WTC11 (cell line): ENCODE measurements around the gene FBXW9. TPM values are rescaled to one million over a fixed set of nuclear protein-coding genes. Genes with fewer than 3 reads are reported as not detected.
A peak's percentile ranks its signal among the peaks of the same experiment; 100 is the strongest.

Experiments
- ATAC-seq: fragments of 200-7000 bp; cut with Tn5 transposase; 2 replicates; pipeline ENCODE4 v1.10.0; 2021; ENCODE audit warnings: mild to moderate bottlenecking, moderate library complexity
- CTCF ChIA-PET: fragments of 300-600 bp; sonication (Branson Sonifier 250); formaldehyde crosslinking; loops from one replicate; lab custom pipeline; 2021; ENCODE audit warnings: antibody characterized with exemption; lab: Charles Lee
- POLR2A ChIA-PET: fragments of 350-600 bp; sonication (Branson Sonifier 250); formaldehyde crosslinking; loops from one replicate; lab custom pipeline; 2021; ENCODE audit warnings: antibody characterized with exemption; lab: Charles Lee
- DNase-seq: peaks from one replicate; pipeline ENCODE4 v3.0.0; 2021; ENCODE audit warnings: low spot score
- H3K27ac Mint-ChIP-seq: 2 replicates; pipeline ENCODE4 v1.8.0; 2021; ENCODE audit warnings: mixed read lengths
- H3K27me3 Mint-ChIP-seq: 2 replicates; pipeline ENCODE4 v1.8.0; 2021; ENCODE audit warnings: low read depth, mild to moderate bottlenecking, moderate library complexity, mixed read lengths
- H3K36me3 Mint-ChIP-seq: 2 replicates; pipeline ENCODE4 v1.8.0; 2021; ENCODE audit warnings: mixed read lengths
- H3K4me1 Mint-ChIP-seq: 2 replicates; pipeline ENCODE4 v1.8.0; 2022; ENCODE audit warnings: mixed read lengths
- H3K4me3 Mint-ChIP-seq: 2 replicates; pipeline ENCODE4 v1.8.0; 2021; ENCODE audit warnings: mild to moderate bottlenecking, moderate library complexity, mixed read lengths
- H3K9me3 Mint-ChIP-seq: 2 replicates; pipeline ENCODE4 v1.8.0; 2021; ENCODE audit warnings: mixed read lengths
- AFF4 ChIP-seq: sonication (generic); formaldehyde crosslinking; IDR thresholded peaks from 2 replicates; pipeline ENCODE4 v1.8.1; 2023; ENCODE audit warnings: mild to moderate bottlenecking, missing genetic modification reagents, borderline replicate concordance
- AR ChIP-seq: fragments of 250-450 bp; sonication (Bioruptor Pico); IDR thresholded peaks from 2 replicates; pipeline ENCODE4 v1.9.0; 2021; ENCODE audit warnings: mild to moderate bottlenecking
- EMX1 ChIP-seq: fragments of 250-450 bp; sonication (Bioruptor Pico); IDR thresholded peaks from 2 replicates; pipeline ENCODE4 v1.8.0; 2021; ENCODE audit warnings: mild to moderate bottlenecking
- ERG ChIP-seq: fragments of 250-450 bp; sonication (Bioruptor Pico); IDR thresholded peaks from 2 replicates; pipeline ENCODE4 v1.8.0; 2021; ENCODE audit warnings: mild to moderate bottlenecking
- ESRRA ChIP-seq: sonication (generic); formaldehyde crosslinking; IDR thresholded peaks from 2 replicates; pipeline ENCODE4 v1.8.1; 2022; ENCODE audit warnings: mild to moderate bottlenecking, missing genetic modification reagents, borderline replicate concordance
- GABPB1 ChIP-seq: sonication (generic); formaldehyde crosslinking; IDR thresholded peaks from 2 replicates; pipeline ENCODE4 v1.8.1; 2023; ENCODE audit warnings: mild to moderate bottlenecking, missing genetic modification reagents
- HMGA2 ChIP-seq: fragments of 250-450 bp; sonication (Bioruptor Pico); IDR thresholded peaks from 2 replicates; pipeline ENCODE4 v1.4.0; 2021; ENCODE audit warnings: mild to moderate bottlenecking, moderate library complexity
- HMGXB4 ChIP-seq: sonication (generic); formaldehyde crosslinking; IDR thresholded peaks from 2 replicates; pipeline ENCODE4 v1.8.1; 2023; ENCODE audit warnings: mild to moderate bottlenecking, moderate library complexity, missing genetic modification reagents
- IRF1 ChIP-seq: sonication (generic); formaldehyde crosslinking; IDR thresholded peaks from 2 replicates; pipeline ENCODE4 v1.8.0; 2023; ENCODE audit warnings: missing genetic modification reagents
- JUN ChIP-seq: sonication (generic); formaldehyde crosslinking; IDR thresholded peaks from 2 replicates; pipeline ENCODE4 v1.8.0; 2023; ENCODE audit warnings: mild to moderate bottlenecking, missing genetic modification reagents
- MAX ChIP-seq: sonication (generic); formaldehyde crosslinking; IDR thresholded peaks from 2 replicates; pipeline ENCODE4 v1.8.0; 2022; ENCODE audit warnings: mild to moderate bottlenecking, missing genetic modification reagents
- MYBL2 ChIP-seq: sonication (generic); formaldehyde crosslinking; IDR thresholded peaks from 2 replicates; pipeline ENCODE4 v1.8.1; 2023; ENCODE audit warnings: mild to moderate bottlenecking, moderate library complexity, missing genetic modification reagents
- SMAD3 ChIP-seq: sonication (generic); formaldehyde crosslinking; IDR thresholded peaks from 2 replicates; pipeline ENCODE4 v1.8.0; 2022; ENCODE audit warnings: missing genetic modification reagents, mild to moderate bottlenecking, borderline replicate concordance
- SP1 ChIP-seq: sonication (generic); formaldehyde crosslinking; conservative IDR thresholded peaks from 2 replicates; pipeline ENCODE4 v1.8.1; 2022; ENCODE audit warnings: missing genetic modification reagents
- TCF7 ChIP-seq: sonication (generic); formaldehyde crosslinking; IDR thresholded peaks from 2 replicates; pipeline ENCODE4 v1.8.0; 2022; ENCODE audit warnings: mild to moderate bottlenecking, low read depth, missing genetic modification reagents, moderate library complexity
- TEAD4 ChIP-seq: sonication (generic); formaldehyde crosslinking; IDR thresholded peaks from 2 replicates; pipeline ENCODE4 v1.8.0; 2022; ENCODE audit warnings: mild to moderate bottlenecking, missing genetic modification reagents
- USF1 ChIP-seq: sonication (generic); formaldehyde crosslinking; IDR thresholded peaks from 2 replicates; pipeline ENCODE4 v1.8.0; 2022; ENCODE audit warnings: mild to moderate bottlenecking, missing genetic modification reagents
- ZBTB43 ChIP-seq: sonication (generic); formaldehyde crosslinking; IDR thresholded peaks from 2 replicates; pipeline ENCODE4 v1.8.1; 2023; ENCODE audit warnings: mild to moderate bottlenecking, missing genetic modification reagents
- ZNF317 ChIP-seq: sonication (generic); formaldehyde crosslinking; IDR thresholded peaks from 2 replicates; pipeline ENCODE4 v1.8.1; 2023; ENCODE audit warnings: low read depth, mild to moderate bottlenecking, moderate library complexity, missing genetic modification reagents, borderline replicate concordance
- total RNA-seq: library from RNA; stranded (reverse); gene quantifications from 3 replicates; pipeline ENCODE4 v1.2.3, GENCODE V29; 2021

Gene FBXW9
- total RNA-seq, 1 experiment from 2014 or later = 15.2 TPM

GRCh38 chr19:12670159-12670928 is 26.1 kb downstream of the FBXW9 start (continued):
- TF ChIP-seq ERG (CRISPR knock-in tag) (peak; percentile 40; the same call in 1 of the 2 replicates), EMX1 (0 out of 2 replicates have a peak, but pooled peaks have one; percentile 69), TCF7 (no peak), ZBTB43 (CRISPR knock-in tag) (no peak), HMGA2 (CRISPR knock-in tag) (no peak), ZNF317 (CRISPR knock-in tag) (no peak), USF1 (CRISPR knock-in tag) (no peak)

GRCh38 chr19:12669270-12670158 is 26.9 kb downstream of the FBXW9 start:
- peak overlapping the region; percentile 98 for H3K4me3 Mint-ChIP-seq
- peak overlapping the region; percentile 100 for H3K27ac Mint-ChIP-seq
- DNase-seq = peak; percentile 59
- CTCF ChIA-PET = interaction anchor here (1.0 to 3.1 kb wide), 5 partner anchors 12 to 216 kb away, joined by 3 to 22 read pairs (median 3); partner anchors contain the start of gene DHPS
- POLR2A ChIA-PET = interaction anchor here (1.2 to 1.4 kb wide), 2 partner anchors 30 to 185 kb away, joined by 3 to 4 read pairs; partner anchors contain the start of gene ZNF709
- H3K9me3 Mint-ChIP-seq = no peaks in the 10 kb centered on the region
- peaks cover 18% of the 10 kb centered on the region for H3K36me3 Mint-ChIP-seq
- H3K4me1 Mint-ChIP-seq = peaks cover 33% of the 10 kb centered on the region
- no peaks in the 10 kb centered on the region for H3K27me3 Mint-ChIP-seq
- no peak for ATAC-seq
- TF ChIP-seq ESRRA (0 out of 2 replicates have a peak, but pooled peaks have one; percentile 12), AR (CRISPR knock-in tag) (0 out of 2 replicates have a peak, but pooled peaks have one; percentile 19), MYBL2 (CRISPR knock-in tag) (peak; percentile 64; the same call in 1 of the 2 replicates), SMAD3 (0 out of 2 replicates have a peak, but pooled peaks have one; percentile 55), AFF4 (no peak), IRF1 (CRISPR knock-in tag) (no peak), JUN (CRISPR knock-in tag) (no peak; the same call in none of the 2 replicates), TEAD4 (CRISPR knock-in tag) (0 out of 2 replicates have a peak, but pooled peaks have one; percentile 33), SP1 (CRISPR knock-in tag) (peak; percentile 81), GABPB1 (peak; percentile 87), EMX1 (peak; percentile 66; the same call in 1 of the 2 replicates), HMGXB4 (peak; percentile 51; the same call in 1 of the 2 replicates), MAX (CRISPR knock-in tag) (peak; percentile 11; the same call in 1 of the 2 replicates)
